ENCODE data around the gene HOXD9. TPM values are rescaled to one million over a fixed set of nuclear protein-coding genes. Genes with fewer than 3 reads are reported as not detected.
A peak's percentile ranks its signal among the peaks of the same experiment; 100 is the strongest.

HOXD9 gene
- total and polyA plus RNA-seq, 2 of the 8 experiments (the other 6 are each of a cell fraction or from before 2014, with no cell fraction given): not detected

DNA sequence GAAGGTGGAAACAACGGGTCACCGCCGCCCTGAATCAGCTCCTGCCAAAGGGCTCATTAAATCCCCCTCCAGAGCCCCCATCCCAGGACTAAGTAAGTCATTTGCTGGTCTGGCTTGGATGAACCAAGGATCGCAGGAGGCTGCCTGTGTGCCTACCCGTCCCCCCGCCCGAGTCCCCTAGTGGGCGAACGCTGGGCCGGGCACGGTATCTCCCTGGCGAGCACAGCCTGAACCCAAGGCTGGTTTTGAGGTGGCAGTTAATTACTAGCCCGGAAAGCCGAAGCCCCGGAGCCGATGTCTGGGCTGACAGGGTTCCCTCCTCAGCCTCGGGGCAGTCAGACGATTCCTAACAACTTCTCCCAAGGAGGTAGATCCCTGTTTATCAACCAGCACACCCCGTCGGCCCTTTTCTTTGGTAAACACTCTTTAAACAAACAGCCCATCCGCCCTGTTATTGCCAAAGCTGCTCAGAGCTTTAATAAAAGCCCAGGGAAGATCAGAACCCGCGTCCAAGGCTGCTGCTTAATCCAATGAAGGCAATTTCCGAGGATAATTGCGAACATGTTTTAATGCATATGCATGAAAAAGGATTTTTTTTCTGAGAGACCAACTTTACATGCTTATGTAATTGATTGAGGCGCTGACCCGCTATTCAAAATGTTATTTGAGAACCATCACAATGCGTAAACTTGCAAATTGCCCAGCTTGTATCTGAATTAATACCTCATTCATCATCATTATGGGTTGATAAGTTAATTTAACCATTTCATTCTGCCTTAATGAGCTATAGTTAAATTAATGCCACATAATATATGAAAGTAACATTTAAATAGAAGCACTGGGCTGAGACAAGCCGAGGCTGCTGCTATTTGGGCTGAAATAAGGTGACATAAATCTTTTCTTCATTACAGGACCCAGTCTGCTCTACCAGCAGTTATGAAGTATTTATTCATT, 49.3 kb upstream of the HOXD9 start (continued):
- TF ChIP-seq HDAC2 (IDR thresholded peaks at IDR 0.05; ENCODE audit: borderline replicate concordance in 1 of 2, low read depth in 2 of 2, low read length in 2 of 2) (no peak), NRF1 (IDR thresholded peaks at IDR 0.05; ENCODE audit: low read depth, low read length) (no peak), RNF2 (IDR thresholded peaks at IDR 0.05; ENCODE audit: borderline replicate concordance, low read depth, low read length, missing control alignments, poor library complexity, severe bottlenecking) (peak; percentile 67)
